NCI-H69 (cell line): ENCODE results near the gene CETP.
A peak's percentile ranks its signal among the peaks of the same experiment; 100 is the strongest.

Source experiments
- DNase-seq: peaks from one replicate; lab custom pipeline; 2025; lab: John Stamatoyannopoulos, UW

CETP gene, protein sequence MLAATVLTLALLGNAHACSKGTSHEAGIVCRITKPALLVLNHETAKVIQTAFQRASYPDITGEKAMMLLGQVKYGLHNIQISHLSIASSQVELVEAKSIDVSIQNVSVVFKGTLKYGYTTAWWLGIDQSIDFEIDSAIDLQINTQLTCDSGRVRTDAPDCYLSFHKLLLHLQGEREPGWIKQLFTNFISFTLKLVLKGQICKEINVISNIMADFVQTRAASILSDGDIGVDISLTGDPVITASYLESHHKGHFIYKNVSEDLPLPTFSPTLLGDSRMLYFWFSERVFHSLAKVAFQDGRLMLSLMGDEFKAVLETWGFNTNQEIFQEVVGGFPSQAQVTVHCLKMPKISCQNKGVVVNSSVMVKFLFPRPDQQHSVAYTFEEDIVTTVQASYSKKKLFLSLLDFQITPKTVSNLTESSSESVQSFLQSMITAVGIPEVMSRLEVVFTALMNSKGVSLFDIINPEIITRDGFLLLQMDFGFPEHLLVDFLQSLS

DNA sequence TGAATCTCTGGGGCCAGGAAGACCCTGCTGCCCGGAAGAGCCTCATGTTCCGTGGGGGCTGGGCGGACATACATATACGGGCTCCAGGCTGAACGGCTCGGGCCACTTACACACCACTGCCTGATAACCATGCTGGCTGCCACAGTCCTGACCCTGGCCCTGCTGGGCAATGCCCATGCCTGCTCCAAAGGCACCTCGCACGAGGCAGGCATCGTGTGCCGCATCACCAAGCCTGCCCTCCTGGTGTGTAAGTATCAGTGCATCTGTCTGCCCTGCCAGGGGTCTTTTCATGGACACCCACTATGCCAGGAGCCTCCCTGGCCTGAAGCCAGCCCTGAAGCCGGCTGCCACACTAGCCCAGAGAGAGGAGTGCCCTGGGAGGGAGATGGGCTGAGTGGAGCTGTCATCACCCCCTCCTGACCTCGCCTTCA, at the start of gene CETP:
CETP (plus strand) TSS at position 100 of the 431 bp plus-strand sequence; CDS start at position 130, 30 bp downstream.
- no peak for DNase-seq

DNA sequence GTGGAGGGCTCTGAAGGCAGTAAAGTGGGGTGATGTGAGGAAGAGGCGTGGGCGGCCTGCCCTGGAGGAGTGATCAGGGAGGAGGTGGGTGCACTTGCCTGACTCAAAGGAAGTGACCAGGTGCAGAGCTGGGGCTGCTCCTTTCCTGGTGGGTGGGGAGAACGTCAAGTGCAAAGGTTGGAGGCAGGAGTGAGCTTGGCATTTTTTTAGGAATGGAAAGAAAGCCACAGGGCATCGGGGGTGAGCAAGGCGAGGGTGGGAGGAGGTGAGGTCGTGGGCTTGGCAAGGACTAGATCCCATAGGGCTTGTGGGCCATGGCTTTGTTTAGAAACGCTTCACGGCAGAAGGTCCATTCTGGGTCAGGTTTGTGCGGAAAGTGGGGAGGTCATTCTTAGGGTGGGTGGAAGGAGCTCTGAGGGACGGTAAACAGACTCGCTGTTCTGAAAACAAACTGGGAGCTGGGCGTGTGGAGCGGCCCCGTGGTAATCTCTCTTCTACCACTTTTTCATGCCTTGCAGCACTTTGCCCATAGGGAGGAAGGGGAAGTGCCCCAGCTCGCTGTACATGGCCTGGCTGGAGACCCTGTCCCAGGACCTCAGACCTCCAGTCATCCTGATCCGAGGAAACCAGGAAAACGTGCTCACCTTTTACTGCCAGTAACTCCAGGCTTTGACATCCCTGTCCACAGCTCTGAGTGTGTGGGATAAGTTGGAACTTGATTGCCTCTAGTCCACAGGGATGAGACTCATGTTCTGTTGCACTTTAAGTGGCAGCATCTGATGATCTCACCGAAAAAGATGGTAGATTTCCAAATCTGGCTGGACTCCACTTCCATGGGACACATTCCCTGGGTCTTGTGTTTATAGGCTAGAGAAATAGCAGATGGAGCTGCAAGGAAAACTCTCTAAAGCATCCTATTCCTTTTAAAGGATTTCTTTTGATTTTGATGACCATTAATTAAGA, 48.7 kb upstream of the CETP start:
- no peak for DNase-seq

DNA sequence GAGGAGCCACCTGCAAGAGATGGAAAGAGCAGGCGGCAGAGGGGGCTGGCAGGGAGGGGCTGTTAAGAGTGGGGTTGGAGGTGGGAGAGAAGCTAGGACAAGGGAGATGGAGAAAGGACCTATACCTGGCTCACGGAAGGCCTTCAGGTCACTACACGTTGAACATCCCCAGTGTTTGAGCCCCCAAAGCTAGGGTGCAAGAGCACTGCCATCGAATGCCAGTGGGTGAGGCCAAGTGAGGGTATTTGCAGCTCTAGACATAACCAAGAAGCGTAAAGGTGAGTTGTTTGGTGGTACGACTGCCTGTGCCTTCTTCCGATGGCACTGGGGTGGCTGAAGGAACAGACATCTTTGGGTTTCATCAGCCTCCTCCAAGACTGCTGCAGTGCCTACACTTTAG, 46.9 kb upstream of the CETP start:
- no peak for DNase-seq

DNA sequence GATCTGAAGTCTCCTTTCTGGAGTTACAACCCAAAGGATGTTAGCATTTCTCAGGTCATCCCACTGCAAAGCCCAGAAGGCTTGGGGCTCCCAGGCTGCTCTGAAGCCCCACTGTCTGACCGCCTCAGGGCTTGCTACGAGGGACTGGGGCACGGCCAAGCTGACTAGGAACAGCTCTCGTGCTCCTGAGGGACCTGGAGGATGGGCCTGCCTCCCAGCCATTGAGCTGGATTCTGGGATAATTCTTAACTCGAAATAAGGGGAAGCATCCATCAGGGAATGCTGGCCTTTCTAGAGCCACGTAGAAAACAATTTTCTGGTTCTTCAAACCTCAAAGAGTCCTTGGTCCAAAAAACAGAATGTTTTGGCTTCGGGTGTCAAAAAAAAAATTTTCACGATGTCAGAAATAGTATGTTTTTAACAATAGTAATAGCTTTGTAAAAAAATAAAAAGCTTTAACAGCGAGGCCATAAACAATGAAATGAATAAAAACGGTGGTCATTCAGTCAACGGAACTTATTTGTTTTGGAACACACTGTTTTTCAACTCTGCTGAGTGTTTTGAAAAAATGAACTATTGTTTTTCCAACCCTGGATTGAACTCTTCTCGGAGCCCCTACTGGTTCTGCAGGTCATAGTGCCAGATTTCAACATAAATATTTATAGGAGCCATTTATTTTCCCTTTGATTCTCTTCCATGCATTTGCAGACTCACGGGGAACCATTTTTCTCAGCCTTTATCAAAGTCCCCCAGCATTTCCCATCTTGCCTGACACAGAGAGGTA, 46.2 kb upstream of the CETP start:
- DNase-seq: no peak

DNA sequence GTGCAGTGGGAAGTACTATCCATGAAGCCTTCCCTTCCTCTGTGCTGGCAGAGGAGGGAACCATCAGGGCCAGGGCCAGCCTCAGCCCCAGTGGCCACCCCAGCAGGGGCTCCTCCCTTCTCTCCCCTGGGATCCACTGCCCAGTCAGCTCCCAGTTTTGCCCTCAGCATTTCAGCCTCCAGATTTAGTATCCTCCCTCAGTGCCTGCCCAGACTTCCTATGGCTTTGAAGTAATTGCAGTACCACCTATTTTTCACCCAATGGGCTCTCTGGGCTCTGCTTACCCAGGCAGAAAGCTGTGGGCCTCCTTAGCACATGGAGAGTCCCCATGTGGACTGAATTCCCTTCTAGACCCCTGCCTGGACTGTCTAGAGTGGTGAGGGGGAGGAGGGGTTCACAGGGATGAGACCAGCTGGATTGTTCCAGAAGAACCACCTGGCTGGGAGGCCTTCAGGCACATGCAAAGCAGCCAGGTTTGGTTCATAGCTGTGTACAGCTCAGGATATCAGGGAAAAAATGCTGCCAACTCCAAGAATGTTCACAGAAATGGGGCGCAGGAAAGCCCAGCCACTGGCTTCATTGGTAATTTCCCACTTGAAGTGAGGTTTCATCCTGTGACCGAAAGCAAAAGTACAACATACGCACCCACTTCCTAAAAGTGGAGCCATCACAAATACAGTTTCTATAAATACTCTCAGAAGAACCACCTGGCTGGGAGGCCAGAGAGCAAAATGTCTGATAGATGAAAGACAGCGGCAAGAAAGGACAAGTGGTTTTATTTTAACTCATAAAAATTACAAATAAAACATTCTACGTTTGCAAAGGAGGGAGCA, 45.0 kb upstream of the CETP start:
- DNase-seq: no peak

DNA sequence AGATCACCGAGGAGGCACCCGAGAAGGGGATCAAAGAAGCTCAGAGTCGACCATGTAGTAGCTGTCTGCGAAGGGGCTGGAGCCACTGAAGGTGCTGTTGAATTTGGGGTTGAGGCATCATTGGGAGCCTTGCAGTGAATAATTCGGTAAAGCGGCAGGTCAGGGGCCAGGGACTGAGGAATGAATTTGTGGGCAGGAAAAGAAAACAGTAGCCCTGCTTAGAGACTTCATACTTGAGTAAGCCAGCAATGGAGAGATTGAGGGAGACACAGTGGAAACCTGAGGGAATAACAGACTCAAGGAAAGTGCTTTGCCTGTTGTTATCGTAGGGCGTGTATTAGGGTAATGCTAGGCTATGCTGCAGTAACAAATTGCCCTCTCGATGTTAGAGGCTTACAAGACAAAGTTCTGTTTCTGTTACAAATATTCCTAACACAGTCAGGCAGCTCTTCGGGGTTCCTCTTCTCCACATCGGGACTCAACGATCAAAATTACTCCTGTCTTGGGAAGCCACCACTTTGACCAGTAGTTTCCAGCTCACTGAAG, 43.2 kb upstream of the CETP start:
- DNase-seq: no peak

DNA sequence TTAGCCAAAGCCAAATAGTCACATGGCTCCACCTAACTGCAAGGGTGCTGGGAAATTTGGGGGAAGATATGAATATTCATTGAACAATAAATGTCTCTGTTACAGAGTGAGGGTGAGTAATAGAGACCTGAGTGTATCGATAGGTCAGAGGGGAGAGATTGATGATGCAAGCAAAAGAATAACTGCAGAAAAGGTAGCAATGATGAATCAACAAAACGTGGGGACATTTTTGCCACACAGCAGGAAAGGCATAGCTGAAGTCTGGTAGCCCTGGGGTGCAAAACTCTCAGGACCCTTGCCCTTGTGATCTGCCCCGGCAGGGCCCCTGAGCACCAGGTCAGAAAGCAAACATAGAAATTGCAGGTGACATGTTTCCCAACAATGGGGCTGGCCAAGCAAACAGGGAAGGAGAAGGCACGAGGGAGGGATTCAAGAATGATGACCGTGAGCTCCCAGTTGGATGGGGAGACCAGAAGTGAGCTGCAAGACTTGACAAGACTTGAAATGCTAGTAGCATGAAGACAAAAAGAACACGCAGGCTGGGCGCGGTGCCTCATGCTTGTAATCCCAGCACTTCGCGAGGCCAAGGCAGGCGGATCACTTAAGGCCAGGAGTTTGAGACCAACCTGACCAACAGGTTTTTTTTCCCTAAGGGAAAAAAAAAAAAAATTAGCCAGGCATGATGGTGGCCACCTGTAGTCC, 42.5 kb upstream of the CETP start:
- DNase-seq: no peak

DNA sequence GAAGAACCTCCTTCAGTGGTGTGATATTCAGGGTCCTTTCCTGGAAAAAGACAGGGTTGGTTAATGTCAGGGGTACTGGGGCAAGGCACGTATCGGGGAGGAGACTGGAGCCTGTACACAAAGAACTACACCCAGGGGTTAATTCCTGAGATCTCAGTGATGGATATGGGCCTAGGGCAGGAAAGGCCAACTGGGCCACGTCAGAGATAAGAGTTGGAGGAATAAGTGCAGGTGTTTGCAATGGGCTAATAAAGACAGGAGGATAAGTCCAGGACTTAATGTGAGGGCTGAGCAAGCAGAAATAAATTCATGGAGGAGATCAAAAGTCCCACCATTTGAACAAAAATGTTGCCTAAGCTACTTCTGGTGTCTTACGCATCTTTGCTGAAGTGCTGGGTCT, 40.2 kb upstream of the CETP start:
- no peak for DNase-seq

DNA sequence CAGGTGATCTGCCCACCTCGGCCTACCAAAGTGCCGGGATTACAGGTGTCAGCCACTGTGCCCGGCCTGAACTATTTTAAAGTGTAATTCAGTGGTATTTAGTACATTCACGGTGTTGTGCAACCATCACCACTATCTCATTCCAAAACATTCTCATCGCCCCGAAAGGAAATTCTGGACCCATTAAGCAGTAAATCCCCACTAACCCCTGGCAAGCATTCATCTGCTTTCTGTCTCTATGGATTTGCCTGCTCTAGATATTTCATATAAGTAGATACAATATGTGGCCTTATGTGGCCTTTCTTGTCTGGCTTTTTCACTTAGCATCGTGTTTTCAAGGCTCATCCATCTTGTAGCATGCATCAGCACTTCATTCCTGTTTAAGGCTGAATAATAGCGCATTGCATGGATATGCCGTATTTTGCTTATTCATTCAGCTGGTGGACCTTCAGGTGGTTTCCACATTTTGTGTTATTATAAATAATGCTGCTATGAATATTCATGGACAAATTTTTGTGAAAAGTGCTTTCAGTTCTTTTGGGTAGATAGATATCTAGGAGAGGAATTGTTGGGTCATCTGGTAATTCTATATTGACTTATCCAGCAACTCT, 38.2 kb upstream of the CETP start:
- DNase-seq: no peak

DNA sequence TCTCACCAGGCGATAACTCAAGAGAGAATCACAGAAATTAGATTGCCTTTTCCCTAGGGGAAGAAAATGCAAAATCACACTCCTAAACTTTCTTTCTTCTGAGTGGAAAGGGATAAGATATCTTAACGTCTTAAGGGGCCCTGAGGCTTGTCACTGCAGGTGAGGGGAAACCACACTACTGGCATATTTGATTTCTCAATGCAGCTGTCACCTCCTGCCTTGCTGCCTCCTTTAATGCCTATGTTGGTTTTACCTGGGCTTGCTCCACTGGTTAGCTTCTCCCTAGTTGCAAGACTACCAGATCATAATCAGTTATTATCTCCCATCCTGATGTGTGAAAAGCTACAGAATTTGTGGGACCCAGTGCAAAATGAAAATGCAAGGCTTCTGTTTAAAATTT, 34.3 kb upstream of the CETP start:
- no peak for DNase-seq

DNA sequence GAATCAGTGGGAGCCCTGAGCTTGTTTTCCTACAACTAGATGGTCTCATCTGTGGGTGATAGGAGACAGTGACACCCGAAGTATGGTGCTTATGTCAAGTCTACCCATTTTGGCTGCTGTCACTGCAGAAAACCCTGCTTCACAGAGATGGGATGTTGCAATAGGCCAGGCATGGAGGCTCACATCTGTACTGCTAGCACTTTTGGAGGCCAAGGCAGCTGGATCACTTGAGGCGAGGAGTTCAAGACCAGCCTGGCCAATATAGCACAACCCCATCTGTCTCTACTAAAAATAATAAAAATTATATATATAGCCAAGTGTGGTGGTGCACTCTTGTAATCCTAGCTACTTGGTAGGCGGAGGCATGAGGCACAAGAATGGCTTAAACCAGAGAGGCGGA, 32.1 kb upstream of the CETP start:
- no peak for DNase-seq

DNA sequence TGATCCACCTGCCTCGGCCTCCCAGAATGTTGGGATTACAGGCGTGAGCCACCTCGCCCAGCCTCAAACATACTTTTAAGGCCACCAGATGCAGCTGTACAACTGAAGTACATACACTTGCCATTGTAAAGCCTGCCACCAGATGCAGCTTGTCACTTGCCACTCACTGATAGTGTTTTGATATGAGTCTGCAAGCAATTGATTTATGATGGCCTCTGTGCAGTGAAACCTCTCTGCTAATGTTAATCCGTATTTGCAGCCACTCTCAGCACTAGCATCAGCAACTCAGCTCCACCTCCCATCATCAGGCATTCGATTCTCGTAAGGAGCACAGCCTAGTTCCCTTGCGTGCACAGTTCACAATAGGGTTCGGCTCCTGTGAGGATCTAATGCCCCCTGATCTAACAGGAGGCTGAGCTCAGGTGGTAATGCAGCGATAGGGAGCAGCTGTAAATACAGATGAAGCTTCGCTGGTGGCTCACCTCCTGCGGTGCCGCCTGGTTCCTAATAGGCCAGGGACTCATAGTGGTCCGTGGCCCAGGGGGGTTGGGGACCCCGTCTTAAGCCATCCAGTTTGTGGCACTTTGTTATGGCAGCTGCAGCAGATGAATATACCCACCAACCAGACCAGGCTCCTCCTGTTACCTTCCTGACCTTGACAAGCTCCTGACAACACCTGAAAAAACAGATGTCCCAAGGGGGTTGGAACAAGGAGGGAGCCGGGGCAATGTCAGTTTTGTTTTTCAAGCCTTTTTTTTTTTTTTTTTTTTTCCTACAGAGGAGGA, 31.1 kb upstream of the CETP start:
- DNase-seq: peak; percentile 54

DNA sequence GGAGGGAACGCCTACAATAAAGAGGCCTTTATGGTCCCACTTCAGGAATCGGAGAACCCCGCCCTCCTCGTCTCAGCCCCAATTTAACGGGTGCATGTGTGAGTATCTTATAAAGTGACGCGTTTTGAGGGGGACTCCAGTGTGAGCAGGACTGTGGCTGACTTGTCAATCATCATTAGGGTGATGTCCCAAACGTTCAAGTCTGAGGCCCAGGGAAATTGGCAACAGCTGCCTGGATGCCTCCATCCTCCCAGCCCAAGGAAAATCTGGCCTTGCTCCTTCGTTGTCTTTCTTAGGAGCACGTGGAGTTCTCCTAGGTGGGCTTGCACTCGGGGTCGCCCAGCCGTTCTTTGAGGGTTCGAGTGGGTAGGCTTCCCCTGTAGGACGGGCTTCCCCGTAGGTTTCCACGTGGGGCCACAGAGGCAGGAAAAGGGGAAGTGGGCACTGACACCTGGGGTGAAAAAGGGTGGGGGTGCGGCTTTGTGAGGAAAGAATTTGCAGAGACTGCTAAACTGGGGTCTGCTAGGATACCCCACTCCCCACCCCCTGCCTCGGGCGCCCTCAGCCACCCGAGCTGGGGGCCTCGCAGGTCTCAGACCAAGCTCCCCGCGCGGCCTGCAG, 30.4 kb upstream of the CETP start:
- peak; percentile 41 for DNase-seq

DNA sequence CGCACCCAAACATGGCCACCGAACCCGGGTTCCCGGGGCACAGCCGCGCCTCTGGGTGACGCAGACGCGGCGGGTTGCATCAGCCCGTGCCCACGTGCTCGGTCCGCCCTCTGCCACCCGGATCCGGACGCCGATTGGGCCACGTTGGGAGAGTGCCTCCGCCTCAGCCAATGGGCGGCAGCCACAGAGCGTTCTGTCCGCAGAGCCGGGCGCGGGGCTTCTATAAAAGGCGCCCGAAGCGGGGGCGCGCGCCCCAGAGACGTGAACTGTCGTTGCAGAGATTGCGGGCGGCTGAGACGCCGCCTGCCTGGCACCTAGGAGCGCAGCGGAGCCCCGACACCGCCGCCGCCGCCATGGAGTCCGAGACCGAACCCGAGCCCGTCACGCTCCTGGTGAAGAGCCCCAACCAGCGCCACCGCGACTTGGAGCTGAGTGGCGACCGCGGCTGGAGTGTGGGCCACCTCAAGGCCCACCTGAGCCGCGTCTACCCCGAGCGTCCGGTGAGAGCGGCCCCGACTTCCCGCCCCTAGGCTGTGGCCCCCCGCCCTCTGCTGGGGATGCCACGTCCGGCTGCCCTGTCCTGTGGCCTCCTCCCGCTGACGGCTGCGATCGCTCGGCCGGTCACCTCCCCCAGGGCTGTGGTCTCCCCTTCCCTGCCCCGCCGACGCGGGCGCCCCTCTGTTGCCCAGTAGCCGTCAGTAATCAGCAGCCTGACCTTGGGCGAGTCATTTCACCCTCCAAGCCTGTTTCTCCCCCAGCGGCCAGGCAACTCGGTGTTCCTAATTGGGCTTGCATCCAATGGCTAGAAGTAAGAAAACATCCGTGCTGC, 29.6 kb upstream of the CETP start, which contains the start of gene HERPUD1:
HERPUD1 (plus strand) TSS at position 251 of the 829 bp plus-strand sequence; CDS start at position 354, 103 bp downstream.
- peak; percentile 96 for DNase-seq

DNA sequence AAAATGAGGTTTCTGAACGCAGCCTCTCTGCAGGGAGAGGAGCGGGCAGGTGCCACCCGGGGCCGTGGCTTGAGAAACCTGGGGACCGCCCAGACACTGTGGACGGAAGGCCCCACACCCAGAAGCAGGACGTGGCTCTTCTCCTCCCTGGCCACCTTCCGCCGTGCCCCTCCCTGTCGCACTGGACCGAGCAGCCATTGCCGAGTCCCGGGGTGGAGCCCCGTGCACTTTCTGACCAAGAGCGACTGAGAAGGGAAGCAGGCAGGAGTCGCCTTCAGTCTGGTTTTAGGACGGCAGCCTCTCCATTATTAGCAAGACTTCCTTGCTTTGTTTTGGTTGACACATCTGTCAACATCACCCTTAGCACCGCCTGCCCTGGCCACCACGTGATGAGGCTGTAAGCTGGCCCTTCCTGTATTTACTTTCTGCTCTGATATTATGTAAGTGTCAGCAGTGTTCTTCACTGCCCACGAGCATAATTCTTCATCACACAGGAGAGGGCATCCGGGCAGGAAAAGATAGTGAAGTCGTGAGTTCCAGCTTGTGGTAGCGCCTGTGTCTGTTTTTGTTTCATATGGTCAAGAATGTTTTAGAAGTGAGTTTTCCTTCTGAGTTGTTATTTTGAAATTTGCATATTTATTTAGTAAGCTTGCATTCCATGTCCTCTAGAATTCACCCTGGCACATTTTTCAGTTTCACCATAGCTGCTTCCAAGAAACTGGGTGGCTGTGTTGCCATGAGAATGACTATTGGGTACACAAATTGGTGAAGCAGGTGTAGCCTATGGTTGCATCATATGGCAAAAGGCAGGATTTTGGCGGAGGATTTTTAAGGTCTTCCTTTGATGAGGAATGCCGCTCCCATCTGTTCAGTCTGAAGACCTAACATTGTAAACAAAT, 28.8 kb upstream of the CETP start:
- peak; percentile 65 for DNase-seq
